HCT116 (cell line): ENCODE measurements around the gene FBXO42. TPM values are rescaled to one million over a fixed set of nuclear protein-coding genes. Genes with fewer than 3 reads are reported as not detected.

ENCODE experiments used
- ATAC-seq: fragments of 200-7000 bp; cut with Tn5 transposase; 2 replicates; pipeline ENCODE4 v1.9.1; 2020; ENCODE audit warnings: mild to moderate bottlenecking, moderate library complexity
- BruUV-seq: library from RNA; stranded (reverse); fragments of 400-500 nt; replicated peaks from 2 replicates; lab custom pipeline; 2021; lab: Mats Ljungman, UMichigan
- CTCF ChIA-PET: fragments of 300-600 bp; sonication (Branson Sonifier 250); formaldehyde crosslinking; loops from one replicate; lab custom pipeline; 2021; ENCODE audit warnings: antibody characterized with exemption; lab: Charles Lee
- POLR2A ChIA-PET: fragments of 300-600, 350-600 bp; sonication (Branson Sonifier 250); formaldehyde crosslinking; loops from one replicate; lab custom pipeline; 2021; ENCODE audit warnings: antibody characterized with exemption; lab: Charles Lee
- RAD21 ChIA-PET, 2 experiments: fragments of 300-600 bp; sonication (Branson Sonifier 250); formaldehyde crosslinking; loops; one replicate each; lab custom pipeline; 2023; ENCODE audit warnings: low total read pairs in 2 of 2; ENCODE audit not compliant: uncharacterized antibody in 2 of 2, unreplicated experiment in 2 of 2, low non-redundant PET in 1 of 2; lab: Charles Lee
- DNase-seq: peaks from one replicate; pipeline ENCODE4 v3.0.0-alpha.2; 2010; ENCODE audit warnings: low read depth, low spot score
- H2AFZ ChIP-seq: fragments of 200-600 bp; shearing (Covaris generic), sonication (generic); 2 replicates; pipeline ENCODE4 v1.6.1; 2017; ENCODE audit warnings: low read depth, mixed run types, mixed read lengths, antibody characterized with exemption, low read length; ENCODE audit not compliant: poor library complexity, severe bottlenecking
- H3K27ac ChIP-seq: 2 replicates; pipeline ENCODE4 v1.5.1; 2012; ENCODE audit warnings: low read depth, low read length
- H3K27me3 ChIP-seq: fragments of 200-600 bp; sonication (generic); 2 replicates; pipeline ENCODE4 v1.6.1; 2016; ENCODE audit warnings: mixed run types, low read length, mixed read lengths; ENCODE audit not compliant: insufficient read depth
- H3K36me3 ChIP-seq, 2 experiments: fragments of 200-500 bp in 1 of 2; fragments of 200-600 bp in 1 of 2; sonication (Bioruptor generic) in 1 of 2; sonication (generic) in 1 of 2; 2 replicates each; pipeline versions ENCODE4 v1.5.1 to v1.6.1; 2014 to 2016; ENCODE audit warnings: low read length in 2 of 2, inconsistent platforms in 1 of 2, mixed read lengths in 1 of 2, mixed run types in 1 of 2; ENCODE audit not compliant: insufficient read depth in 2 of 2, control insufficient read depth in 1 of 2
- H3K4me1 ChIP-seq, 2 experiments: fragments of 200-600 bp in 1 of 2; sonication (generic) in 1 of 2; 2 replicates each; pipeline versions ENCODE4 v1.5.1 to v1.6.1; 2012 to 2017; ENCODE audit warnings: low read length in 2 of 2, inconsistent platforms in 1 of 2, mild to moderate bottlenecking in 1 of 2, mixed read lengths in 1 of 2, mixed run types in 1 of 2, moderate library complexity in 1 of 2; ENCODE audit not compliant: insufficient read depth in 2 of 2, control insufficient read depth in 1 of 2
- H3K4me2 ChIP-seq: fragments of 200-600 bp; sonication (generic); 2 replicates; pipeline ENCODE4 v1.6.1; 2017; ENCODE audit warnings: mixed run types, low read length, mixed read lengths
- H3K4me3 ChIP-seq, 2 experiments: fragments of 200-600 bp in 1 of 2; sonication (generic) in 1 of 2; replicated peaks in 1 of 2; 2 replicates each; pipeline ENCODE4 v1.5.1; 2011 to 2016; ENCODE audit warnings: low read length in 2 of 2, control low read depth in 1 of 2, low read depth in 1 of 2, mild to moderate bottlenecking in 1 of 2, mixed read lengths in 1 of 2, mixed run types in 1 of 2
- H3K79me2 ChIP-seq: fragments of 200-600 bp; sonication (generic); 2 replicates; pipeline ENCODE4 v1.6.1; 2017; ENCODE audit warnings: mild to moderate bottlenecking, mixed run types, low read length, moderate library complexity, mixed read lengths; ENCODE audit not compliant: insufficient read depth
- H3K9ac ChIP-seq: fragments of 200-600 bp; sonication (generic); 2 replicates; pipeline ENCODE4 v1.6.1; 2016; ENCODE audit warnings: low read length, mixed read lengths
- H3K9me2 ChIP-seq: fragments of 200-600 bp; sonication (generic), shearing (Covaris generic); 2 replicates; pipeline ENCODE4 v1.6.1; 2017; ENCODE audit warnings: mixed run types, mild to moderate bottlenecking, moderate library complexity; ENCODE audit not compliant: insufficient read depth
- H3K9me3 ChIP-seq, 2 experiments: fragments of 200-500 bp in 1 of 2; fragments of 200-600 bp in 1 of 2; sonication (Bioruptor generic) in 1 of 2; sonication (generic) in 1 of 2; 2 replicates each; pipeline ENCODE4 v1.6.1; 2014 to 2017; ENCODE audit warnings: low read length in 2 of 2, mixed read lengths in 2 of 2, inconsistent platforms in 1 of 2, low read depth in 1 of 2, mild to moderate bottlenecking in 1 of 2, mixed run types in 1 of 2, moderate library complexity in 1 of 2; ENCODE audit not compliant: control insufficient read depth in 1 of 2, insufficient read depth in 1 of 2
- H4K20me1 ChIP-seq: fragments of 200-600 bp; sonication (generic), shearing (Covaris generic); 2 replicates; pipeline ENCODE4 v1.6.1; 2017; ENCODE audit warnings: mixed run types, mild to moderate bottlenecking, moderate library complexity; ENCODE audit not compliant: insufficient read depth
- CBX3 ChIP-seq: IDR thresholded peaks from 2 replicates; pipeline ENCODE4 v1.6.1; 2012; ENCODE audit warnings: low read depth
- EGR1 ChIP-seq: IDR thresholded peaks from 2 replicates; pipeline ENCODE4 v1.6.1; 2012; ENCODE audit warnings: low read depth
- ELF1 ChIP-seq: IDR thresholded peaks from 2 replicates; pipeline ENCODE4 v1.6.1; 2012; ENCODE audit warnings: low read depth, borderline replicate concordance
- FOSL1 ChIP-seq: IDR thresholded peaks from 2 replicates; pipeline ENCODE4 v1.6.1; 2012; ENCODE audit warnings: low read depth
- JUND ChIP-seq: IDR thresholded peaks from 2 replicates; pipeline ENCODE4 v1.6.1; 2012
- MAX ChIP-seq: IDR thresholded peaks from 2 replicates; pipeline ENCODE4 v1.6.1; 2012
- POLR2A ChIP-seq: IDR thresholded peaks from 2 replicates; pipeline ENCODE4 v1.7.0; 2011; ENCODE audit warnings: borderline replicate concordance; ENCODE audit not compliant: insufficient read depth, insufficient read length; ENCODE audit errors: extremely low read depth
- POLR2AphosphoS5 ChIP-seq: IDR thresholded peaks from 2 replicates; pipeline ENCODE4 v1.6.1; 2011; ENCODE audit warnings: mild to moderate bottlenecking, low read depth, low read length, moderate library complexity
- RAD21 ChIP-seq: IDR thresholded peaks from 2 replicates; pipeline ENCODE4 v1.6.1; 2012; ENCODE audit warnings: low read depth, mild to moderate bottlenecking
- SIN3A ChIP-seq: IDR thresholded peaks from 2 replicates; pipeline ENCODE4 v1.6.1; 2012; ENCODE audit warnings: low read depth
- SP1 ChIP-seq: IDR thresholded peaks from 2 replicates; pipeline ENCODE4 v1.6.1; 2012; ENCODE audit warnings: low read depth
- SRF ChIP-seq: IDR thresholded peaks from 2 replicates; pipeline ENCODE4 v1.6.1; 2012; ENCODE audit warnings: low read depth
- TCF7L2 ChIP-seq: IDR thresholded peaks from 2 replicates; pipeline ENCODE4 v1.7.0; 2011; ENCODE audit warnings: borderline replicate concordance, inconsistent platforms; ENCODE audit not compliant: insufficient read depth, insufficient read length; ENCODE audit errors: extremely low read depth
- ZFX ChIP-seq: fragments of 450-650 bp; IDR thresholded peaks from 2 replicates; pipeline ENCODE4 v1.6.1; 2017
- intact Hi-C: fragments of 100-400 bp; cut with micrococcal nuclease; formaldehyde crosslinking; loops from 2 replicates; pipeline ENCODE4 v1.10.0; 2022
- total RNA-seq: library from RNA; stranded (reverse); gene quantifications from one replicate; pipeline ENCODE4 v1.2.1, GENCODE V29; 2021; ENCODE audit not compliant: unreplicated experiment

FBXO42 gene
- total RNA-seq, 1 experiment from 2014 or later: 20.6 TPM

DNA sequence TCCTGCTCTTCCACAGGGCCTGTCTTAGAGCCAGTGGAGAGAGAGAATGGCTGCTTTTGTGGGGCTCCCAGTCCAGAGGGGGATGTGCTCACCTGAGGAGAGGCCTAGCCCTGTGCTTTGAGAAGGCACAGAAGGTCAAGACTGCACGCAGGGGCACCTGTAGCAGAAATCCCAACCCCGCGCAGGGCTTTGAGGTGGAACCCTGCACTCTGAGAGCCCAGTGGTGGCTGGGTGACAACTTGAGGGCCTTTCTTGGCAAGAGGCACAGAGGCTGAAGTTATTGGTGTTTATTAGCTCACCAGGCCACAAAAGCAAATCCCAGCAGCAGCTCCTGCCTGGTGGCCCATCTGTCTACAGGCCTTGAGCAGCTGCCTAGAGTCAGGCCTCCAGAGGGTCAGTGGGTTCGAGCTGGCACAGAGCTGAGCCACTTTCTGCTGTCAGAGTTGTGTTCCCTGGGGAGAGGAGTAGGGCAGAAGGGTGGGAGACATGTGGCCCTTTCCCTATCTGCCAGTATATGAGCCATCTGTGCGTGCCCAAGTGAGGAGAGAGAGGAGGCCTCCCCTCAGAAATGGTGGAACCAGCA, 46.2 kb upstream of the FBXO42 start:
- no TSS peak for BruUV-seq
- H4K20me1 ChIP-seq: no peaks in the 10 kb centered on the region
- H3K27me3 ChIP-seq: no peaks in the 10 kb centered on the region
- no peak overlapping the region for H3K27ac ChIP-seq
- H3K4me1 ChIP-seq: peaks cover 0 to 13% of the 10 kb centered on the region in 2 experiments; a peak in 2 of 4 replicates
- no peak for TF ChIP-seq POLR2A
- no peak for TF ChIP-seq SRF
- TF ChIP-seq ZFX: no peak
- TF ChIP-seq SP1: no peak
- TF ChIP-seq JUND: no peak
- no peak for TF ChIP-seq FOSL1
- TF ChIP-seq POLR2AphosphoS5: no peak
- TF ChIP-seq RAD21: no peak
- no peak for TF ChIP-seq MAX
- no peak for TF ChIP-seq CBX3
- no peak for TF ChIP-seq EGR1
- TF ChIP-seq TCF7L2: no peak
- TF ChIP-seq ELF1: no peak
- no peak for TF ChIP-seq SIN3A
- H3K4me2 ChIP-seq: no peak overlapping the region
- no peaks in the 10 kb centered on the region for H3K9me3 ChIP-seq
- no peak overlapping the region for H3K9ac ChIP-seq
- CTCF ChIA-PET: no interaction called here
- peaks cover 11% of the 10 kb centered on the region; the same call in 1 of the 2 replicates for H3K79me2 ChIP-seq
- intact Hi-C loops: no loop called here
- H3K4me3 ChIP-seq: no peak overlapping the region
- RAD21 ChIA-PET: no interaction called here
- H3K9me2 ChIP-seq: no peaks in the 10 kb centered on the region
- no peak overlapping the region for H2AFZ ChIP-seq
- DNase-seq (no peak), ATAC-seq (no peak)
- peaks cover 17 to 25% of the 10 kb centered on the region in 2 experiments; a peak in 3 of 4 replicates for H3K36me3 ChIP-seq
- POLR2A ChIA-PET: no interaction called here
